HG02943 (cell line): ENCODE results near the gene SRXN1.
"Not testable (repeated sequence)": the region's sequence is repeated elsewhere in the genome, so short reads cannot be mapped to it uniquely, and the experiment has no call there.

Experiments used
- ATAC-seq: cut with Tn5 transposase; IDR thresholded peaks from one replicate; pipeline ENCODE4 v1.9.1; 2021; ENCODE audit warnings: mild to moderate bottlenecking, low read depth, moderate library complexity; ENCODE audit not compliant: unreplicated experiment

Gene SRXN1

DNA sequence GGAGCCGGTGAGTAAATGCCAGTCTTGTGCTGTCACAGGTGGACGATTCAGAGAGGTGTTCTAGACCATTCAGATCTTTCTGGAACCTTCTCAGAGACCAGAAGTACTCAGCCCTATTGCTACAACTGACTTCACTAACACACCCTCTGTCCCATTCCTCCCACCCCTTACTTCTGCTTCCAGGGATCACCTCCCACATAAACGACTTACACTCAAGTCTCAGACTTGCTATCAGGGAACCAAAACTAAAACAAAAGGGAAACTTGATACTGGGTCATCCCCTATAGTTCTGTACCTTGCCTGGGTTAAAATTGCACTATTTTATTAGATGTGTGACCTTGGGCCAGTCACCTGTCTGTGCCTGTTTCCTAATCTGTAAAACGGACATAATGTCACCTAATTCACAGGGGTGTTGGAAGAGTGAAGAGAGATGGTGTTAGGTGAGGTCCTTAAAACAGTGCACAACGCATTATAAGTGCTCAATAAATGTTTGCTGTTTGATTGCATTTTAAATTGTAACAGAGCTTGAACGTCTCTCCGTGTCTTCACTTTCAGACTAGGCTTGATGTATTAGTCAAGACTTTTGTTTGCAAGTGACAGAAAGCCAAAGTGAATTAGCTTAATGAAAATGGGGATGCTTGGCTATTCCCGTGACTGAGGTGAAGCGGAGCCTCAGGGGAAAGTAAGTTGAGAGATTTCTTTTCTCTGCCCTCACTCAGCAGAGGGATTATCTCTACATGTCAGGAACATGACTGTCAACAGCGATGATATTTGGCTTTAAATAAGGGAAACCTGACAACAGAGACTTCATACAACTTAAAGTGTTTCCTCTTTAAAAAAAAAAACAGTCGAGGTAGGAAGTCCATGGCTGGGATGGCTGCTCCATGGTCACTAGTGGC lies 3.0 kb upstream of the SRXN1 start:
- ATAC-seq, result no peak

DNA sequence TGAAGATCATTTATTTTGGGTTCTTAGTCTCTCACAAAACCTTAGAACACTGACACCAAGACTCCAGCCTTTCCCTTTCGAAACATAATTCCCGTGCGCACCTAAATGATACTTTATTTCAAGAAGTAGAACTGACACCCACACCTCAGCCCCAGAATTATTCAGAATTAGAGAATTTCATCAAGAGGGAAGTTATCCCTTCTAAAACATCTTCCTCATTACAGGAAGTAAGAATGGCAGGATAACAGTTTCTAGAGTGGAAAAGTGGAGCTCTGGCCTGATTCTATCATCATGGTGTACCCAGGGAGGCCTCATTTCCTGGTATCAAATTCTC lies 1.4 kb upstream of the SRXN1 start:
- ATAC-seq, result no peak

DNA sequence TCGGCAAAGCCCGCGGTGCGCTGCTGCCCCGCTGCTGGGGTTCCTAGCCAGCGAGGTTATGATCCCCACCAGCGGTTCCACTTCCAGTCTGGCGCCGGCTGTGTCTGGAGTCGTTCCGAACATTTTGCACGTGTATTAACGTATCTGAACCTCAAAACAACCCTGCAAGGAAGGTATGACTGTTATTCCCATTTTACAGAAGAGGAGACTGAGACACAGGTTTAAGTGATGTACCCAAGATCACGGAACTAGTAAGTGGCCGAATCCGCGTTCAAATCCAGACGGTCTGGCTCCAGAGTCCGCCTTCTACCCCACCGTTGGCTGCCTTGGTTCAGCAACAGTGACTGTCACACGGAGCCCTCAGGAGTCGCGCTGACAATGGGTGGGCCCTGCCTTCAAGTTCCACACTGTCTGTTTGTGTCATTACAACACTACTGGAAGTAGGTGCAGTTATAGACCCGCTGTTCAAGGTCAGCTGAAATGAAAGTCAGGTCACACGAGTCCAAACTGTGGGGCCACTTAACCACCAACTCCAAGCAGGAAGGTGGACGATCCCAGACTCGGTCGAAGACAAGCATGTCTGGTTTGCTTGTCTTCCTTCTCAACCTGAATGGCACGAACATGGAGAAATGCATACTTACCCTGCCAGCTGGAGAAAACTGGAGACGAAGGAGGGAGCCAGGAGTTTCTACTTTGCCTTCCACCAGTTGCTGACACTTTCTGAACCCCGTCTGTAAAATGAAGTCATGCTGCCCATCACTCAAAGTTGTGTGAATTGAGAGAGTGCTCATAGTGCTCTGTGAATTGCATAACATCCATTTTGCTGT lies 803 bp upstream of the SRXN1 start:
- ATAC-seq, result no peak

DNA sequence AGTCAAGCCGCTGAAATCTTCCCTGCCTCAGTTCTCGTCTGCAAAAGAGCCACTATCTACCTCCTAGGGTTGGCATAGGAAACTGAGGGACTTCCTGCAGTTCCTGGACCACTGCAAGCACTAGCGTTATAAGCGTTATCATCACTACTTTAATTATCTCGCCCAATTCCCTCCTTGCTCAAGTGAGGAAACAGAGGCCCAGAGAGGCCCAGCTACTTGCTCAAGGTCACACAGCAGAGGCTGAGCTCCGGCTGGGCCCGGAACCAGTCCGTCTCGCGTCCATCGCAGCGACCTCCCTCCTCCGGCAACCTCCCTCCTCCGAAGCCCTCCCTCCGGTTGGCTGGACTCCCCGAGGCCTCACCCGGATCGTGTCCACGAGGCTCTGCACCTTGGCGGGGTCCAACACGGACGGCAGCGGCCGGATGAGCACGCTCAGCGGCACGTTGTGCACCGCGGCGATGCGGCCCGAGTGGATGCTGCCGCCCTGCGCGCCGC lies 338 bp downstream of the SRXN1 start:
- peak; percentile 12 for ATAC-seq

GRCh38 chr20:651713-652614 lies 1.0 kb downstream of the SRXN1 start:
- ATAC-seq, result no peak

- no peak for ATAC-seq
Observed at GRCh38 chr20:650954-651353, 2.0 kb downstream of the SRXN1 start.

DNA sequence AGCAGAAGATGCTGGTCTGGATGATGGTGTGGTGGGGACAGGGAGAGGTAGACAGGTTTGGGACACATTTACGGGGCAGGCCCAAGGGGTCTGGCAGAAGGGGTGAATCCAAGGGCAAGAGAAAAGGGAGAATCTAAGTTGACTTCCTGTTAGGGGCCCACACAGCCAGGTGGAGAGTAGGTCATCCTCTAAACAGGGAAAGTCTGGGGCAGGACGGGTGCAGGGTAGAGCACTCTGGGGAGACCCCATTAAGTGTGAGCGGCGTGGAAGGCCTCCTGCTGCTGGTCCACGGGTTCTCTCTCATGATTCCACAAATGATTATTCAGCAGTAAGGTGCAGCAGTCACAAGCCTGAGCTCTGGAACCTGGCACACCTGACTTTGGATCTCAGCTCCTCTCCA lies 2.7 kb downstream of the SRXN1 start:
- ATAC-seq, result no peak

DNA sequence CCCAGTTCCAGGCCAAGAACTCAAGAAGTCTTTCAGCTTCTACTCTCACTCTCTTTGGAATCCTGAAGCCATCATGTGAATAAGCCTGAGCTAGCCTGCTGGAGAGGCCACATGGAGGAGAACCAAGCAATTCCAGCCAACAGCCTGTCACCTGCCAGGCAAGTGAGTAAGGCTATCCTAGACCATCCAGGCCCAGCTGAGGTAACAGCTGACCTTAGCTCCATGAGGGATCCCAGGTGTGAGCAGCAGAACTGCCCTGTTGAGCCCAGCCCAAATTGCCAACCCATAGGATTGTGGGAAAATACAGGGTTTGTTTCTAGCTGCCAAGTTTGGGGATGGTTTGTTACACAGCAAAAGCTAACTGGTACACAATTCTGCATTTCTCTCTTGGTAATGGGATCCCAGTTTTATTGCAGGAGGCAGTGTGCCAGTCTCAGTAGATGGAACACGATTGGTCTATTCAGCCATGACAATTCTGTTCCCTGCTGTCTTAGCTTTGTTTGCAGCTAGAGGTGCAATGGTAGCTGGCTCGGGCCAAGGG lies 5.5 kb downstream of the SRXN1 start:
- ATAC-seq, result no peak

- no peak for ATAC-seq
Observed at GRCh38 chr20:646868-647233, 6.1 kb downstream of the SRXN1 start.

GRCh38 chr20:646107-646867 lies 6.7 kb downstream of the SRXN1 start:
- ATAC-seq, result no peak

DNA sequence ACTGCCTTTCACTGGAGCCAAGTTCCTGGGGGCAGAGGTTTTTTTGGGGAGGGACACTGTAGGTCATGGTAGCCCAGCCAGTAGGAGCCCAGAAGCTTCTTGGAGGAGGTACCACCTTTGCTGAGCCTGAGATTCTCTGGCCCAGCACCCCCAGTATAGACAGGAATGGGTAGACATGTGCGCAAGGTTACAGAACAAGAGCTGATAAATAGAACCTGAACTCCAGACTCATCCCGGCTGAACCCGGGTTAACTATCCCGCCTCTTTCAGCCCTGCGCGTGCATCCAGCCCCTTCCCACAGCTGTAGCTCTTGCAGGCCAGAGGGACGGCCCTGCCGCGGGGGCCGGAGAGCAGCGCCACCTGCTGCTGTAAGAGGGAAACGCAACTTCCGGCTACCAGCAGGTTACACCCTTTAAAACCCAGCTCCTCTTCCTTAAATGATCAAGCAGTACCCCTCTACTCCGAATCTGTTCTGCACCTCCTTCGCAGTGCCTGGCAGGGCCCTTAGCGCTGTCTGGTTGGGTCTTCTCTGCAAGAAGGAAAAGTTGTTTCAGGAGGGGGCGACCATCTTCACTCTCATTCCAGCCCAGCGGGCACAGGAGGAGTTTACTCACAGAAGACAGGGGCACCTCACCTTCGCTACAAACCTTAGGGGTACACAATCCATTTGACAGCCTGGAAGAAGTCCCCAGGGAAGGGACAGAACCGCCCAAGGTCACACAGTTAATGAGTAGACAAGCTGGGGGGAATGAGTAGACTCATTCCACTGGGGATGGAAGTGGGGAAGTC lies 7.5 kb downstream of the SRXN1 start:
- ATAC-seq, result no peak

DNA sequence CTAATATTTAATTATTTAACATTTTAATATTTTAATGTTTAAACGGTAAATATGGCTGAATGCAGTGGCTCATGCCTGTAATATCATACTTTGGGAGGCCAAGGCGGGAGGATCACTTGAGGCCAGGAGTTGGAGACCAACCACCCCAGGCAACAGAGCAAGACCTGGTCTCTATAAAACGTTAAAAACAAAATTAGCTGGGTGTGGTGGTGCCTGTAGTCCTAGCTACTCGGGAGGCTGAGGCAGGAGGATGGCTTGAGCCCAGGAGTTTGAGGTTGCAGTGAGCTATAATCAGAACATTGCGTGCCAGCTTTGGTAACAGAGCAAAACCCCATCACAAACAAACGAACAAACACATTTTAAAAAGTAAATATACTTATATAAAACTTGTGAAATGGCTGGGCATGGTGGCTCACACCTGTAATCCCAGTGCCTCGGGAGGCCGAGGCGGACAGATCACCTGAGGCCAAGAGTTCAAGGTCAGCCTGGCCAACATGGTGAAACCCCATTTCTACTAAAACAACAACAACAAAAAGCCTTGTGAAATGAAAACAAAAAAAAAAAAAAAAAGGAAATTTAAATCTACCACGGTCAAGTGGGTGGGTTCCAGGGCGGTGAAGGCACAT lies 8.2 kb downstream of the SRXN1 start:
- ATAC-seq, result no peak

DNA sequence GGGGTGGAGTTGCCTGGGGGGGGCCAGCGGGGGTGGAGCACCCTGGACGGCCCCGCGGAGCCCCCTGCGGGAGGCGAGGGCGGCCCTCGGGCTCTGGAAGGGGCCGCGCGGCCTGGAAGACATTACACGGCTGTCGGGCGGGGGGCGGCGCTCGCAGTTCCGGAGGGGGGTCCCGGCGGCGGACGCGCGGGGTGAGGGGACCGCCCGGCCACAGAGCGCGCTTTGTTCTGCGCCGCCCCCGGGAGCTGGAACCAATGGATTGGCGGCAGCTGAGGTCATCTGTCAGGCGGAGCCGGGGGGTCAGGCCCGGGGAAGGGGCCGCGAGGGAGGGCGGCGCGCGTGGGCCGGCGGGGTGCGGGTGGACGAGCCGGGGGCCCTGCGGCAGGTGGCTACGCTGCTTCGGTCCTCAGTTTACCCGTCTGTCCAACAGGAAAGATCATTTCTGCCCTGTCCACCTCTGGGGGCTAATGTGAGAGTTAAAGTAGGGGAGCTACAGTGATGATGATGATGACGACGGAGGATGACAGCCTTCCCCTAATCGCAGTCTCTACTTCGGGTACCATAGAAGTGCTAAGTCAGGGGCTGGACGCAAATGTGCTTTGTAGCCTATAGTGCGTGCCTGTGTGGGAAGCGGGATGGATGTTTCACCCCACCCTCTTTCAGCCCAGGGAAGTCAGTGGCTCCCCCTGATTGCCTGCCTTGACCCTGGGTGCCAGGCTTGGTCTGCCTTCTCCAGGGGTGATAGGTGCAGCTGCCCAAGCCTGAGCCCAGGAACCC lies 10.4 kb downstream of the SRXN1 start:
- no peak for ATAC-seq

DNA sequence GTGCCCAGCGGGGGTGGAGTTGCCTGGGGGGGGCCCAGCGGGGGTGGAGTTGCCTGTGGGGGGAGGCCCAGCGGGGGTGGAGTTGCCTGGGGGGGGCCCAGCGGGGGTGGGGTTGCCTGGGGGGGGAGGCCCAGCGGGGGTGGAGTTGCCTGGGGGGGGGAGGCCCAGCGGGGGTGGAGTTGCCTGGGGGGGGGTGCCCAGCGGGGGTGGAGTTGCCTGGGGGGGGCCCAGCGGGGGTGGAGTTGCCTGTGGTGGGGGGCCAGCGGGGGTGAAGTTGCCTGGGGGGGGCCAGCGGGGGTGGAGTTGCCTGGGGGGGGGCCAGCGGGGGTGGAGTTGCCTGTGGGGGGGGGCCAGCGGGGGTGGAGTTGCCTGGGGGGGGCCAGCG lies 11.0 kb downstream of the SRXN1 start:
- ATAC-seq, result not testable (repeated sequence)

GRCh38 chr20:641516-641875 lies 11.5 kb downstream of the SRXN1 start:
- ATAC-seq, result no peak

DNA sequence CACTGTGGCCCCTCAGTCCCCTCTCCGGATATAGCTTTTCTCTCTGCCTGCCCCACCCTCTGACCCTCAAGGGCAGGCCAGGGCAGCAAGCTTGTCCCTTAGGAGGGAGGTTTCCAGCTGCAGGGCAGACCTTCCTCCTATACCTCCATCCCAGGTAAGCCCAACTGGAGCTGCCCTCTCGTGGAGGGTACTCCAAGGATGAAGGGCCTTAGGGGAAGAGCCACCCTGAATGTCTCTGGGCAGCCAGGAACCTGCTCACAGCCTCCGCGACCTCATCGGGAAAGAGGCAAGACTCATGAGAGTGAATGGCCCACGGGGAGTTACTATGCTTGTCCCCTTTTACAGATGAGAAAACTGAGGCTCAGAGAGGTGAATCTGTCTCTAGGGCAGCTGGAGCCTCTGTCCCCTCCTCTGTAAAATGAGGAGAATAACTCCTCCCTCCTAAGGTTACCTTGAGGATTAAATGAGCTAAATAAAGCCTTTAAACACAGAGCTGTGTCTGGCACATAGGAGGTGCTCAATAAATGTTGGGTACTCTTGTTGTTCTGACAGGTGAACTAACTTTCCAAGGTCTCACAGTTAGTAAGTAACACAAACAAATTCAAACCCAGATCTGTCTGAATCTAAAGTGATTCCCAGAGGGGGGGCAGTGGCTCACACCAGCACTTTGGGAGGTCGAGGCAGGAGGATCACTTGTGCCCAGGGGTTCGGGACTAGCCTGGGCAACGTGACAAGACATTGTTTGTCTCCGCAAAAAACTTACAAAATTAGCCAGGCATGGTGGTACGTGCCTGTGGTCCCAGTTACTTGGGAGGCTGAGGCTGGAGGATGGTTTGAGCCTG lies 12.1 kb downstream of the SRXN1 start:
- ATAC-seq, result no peak

DNA sequence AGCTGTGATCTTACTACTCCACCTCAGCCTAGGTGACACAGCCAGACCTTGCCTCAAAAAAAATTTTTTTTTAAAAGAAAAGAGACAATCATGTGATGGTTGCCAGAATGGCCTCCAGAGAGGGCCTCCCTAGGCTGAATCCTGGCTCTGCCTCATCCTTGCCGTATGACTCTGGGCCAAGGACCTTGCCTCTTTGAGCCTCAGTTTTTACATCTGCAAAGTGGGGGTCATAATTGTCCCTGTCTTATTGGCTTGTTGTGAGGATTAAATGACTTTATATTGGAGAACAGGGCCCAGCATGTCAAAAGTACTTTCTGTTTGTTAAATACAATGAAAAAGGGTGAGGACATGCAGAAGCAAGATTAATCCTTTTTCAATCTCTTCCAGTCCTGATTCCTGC lies 14.4 kb downstream of the SRXN1 start:
- ATAC-seq, result no peak
